HG02973 (cell line): Measurements from ENCODE around the gene CCNB1IP1.
"Not testable (repeated sequence)": the region's sequence is repeated elsewhere in the genome, so short reads cannot be mapped to it uniquely, and the experiment has no call there.

ENCODE experiments used
- ATAC-seq: cut with Tn5 transposase; IDR thresholded peaks from one replicate; pipeline ENCODE4 v1.9.1; 2021; ENCODE audit warnings: moderate library complexity; ENCODE audit not compliant: unreplicated experiment

CCNB1IP1 gene

DNA sequence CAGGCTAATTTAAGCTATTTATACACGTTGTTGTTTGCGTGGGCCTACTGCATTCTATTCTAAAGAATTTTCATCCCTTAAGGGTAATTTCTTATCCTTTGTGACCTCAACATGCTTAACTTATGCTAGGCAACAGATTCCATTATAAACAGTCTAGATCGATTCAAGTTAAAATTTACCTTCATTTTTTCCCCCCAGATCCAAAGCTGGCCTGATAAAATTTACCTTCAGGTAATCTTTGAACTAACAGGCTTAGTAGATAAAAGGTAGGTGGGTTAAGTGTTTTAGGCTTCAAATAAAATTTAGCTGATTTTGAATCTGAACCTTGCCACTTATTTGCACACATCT lies 389 bp upstream of the CCNB1IP1 start:
- ATAC-seq = no peak

GRCh38 chr14:20332431-20332787 lies 670 bp downstream of the CCNB1IP1 start:
- ATAC-seq = no peak

- ATAC-seq = no peak
Observed at GRCh38 chr14:20331053-20331613, 1.9 kb downstream of the CCNB1IP1 start.

GRCh38 chr14:20329355-20329754 lies 3.7 kb downstream of the CCNB1IP1 start:
- no peak for ATAC-seq

DNA sequence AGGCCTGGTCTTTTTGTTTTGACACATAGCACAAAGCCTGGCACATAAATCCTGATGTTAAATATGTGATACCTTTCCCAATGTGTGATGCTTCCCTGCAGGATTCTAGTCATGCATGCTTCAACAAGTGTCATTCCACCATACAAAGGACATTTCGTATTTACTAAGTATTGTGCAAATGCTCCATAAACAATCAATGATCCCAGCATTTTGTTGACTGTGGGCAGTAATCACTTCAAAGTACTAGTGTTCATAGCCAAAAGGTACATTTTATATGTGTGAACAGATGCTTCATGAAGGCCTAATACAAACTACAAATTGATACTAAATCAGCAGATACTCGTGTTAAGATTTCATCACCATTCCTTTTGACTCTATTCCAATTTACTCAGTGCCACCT lies 4.4 kb downstream of the CCNB1IP1 start:
- ATAC-seq = no peak

DNA sequence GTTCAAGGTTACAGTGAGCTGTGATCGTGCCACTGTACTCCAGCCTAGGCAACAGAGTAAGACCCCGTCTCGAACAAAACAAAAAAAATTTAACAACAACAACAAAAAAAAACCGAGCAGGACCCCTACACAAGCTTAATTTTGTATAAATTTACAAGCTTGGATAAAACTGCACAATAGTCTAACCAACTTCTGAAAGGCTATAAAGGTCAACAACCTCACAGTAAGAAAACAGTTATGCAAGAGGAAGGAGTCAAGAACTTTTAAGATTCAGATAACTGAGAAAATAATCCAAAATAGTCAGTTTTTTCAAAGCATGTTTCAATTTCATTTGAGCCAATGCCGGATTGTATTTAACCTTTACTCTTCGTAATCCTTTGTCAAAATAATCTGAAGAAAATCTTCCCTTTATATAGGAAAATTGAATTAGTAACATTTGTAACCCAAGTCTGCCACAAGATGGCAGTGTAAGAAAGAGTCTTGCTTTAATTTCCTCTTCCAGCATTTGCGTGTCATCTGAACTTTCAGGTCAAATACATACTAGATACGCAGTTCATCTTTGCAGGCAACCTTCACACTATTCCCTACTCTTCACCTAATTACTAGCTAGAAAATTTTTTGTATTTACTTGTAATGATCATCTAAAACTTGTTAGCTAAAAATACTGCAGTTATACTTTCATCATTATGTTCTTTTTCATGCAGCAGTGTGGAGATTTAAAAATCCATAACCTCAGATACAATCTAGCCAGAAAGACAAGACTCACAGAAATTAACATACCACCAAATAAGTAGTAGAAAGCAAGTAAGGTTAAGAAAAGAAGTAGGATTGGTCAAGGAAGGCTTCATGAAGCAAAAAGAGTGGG lies 5.8 kb downstream of the CCNB1IP1 start:
- peak; percentile 55 for ATAC-seq

DNA sequence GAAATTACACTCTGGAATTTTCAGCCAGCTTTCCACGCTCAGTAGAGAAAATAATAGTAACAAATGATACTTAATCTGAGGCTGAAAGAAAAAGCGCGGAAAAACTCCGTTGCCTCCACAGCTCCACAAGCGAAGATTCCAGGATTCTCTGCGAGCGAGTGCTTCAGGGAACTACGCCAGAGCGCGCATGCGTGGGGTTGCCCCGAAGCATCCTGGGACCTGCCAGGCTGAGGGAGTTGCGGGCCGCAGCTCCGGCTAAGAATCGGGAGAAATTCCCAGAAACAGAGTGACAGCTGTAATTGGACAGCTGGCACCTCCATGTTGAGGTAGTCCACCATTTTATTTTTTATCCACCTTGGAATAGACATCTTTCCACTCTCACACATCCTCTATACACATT lies 15.4 kb downstream of the CCNB1IP1 start:
- ATAC-seq = no peak

- ATAC-seq = no peak
Observed at GRCh38 chr14:20314026-20314425, 19.1 kb downstream of the CCNB1IP1 start.

DNA sequence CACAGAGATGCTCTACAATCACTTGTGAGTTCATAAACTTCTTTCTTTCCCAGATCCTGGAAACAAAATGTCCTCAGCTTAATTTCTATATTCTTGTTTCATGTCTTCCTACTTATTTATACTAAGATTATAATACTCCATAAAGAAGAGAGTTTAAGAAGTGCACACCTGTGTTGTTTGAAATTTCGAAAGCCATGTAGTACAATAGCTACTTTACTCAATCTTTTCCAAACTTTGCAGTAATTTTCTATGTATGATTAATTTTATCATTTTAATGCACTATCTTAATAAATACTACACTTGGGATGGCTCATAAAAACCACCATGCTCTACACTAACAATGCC lies 27.0 kb downstream of the CCNB1IP1 start:
- no peak for ATAC-seq

- ATAC-seq = peak; percentile 89
Observed at GRCh38 chr14:20305265-20306078, 27.6 kb downstream of the CCNB1IP1 start, which contains the start of gene TTC5. TTC5 (minus strand) TSS chr14:20305951; CDS start chr14:20305937, 14 bp downstream.

GRCh38 chr14:20302042-20302755 lies 30.9 kb downstream of the CCNB1IP1 start:
- no peak for ATAC-seq

DNA sequence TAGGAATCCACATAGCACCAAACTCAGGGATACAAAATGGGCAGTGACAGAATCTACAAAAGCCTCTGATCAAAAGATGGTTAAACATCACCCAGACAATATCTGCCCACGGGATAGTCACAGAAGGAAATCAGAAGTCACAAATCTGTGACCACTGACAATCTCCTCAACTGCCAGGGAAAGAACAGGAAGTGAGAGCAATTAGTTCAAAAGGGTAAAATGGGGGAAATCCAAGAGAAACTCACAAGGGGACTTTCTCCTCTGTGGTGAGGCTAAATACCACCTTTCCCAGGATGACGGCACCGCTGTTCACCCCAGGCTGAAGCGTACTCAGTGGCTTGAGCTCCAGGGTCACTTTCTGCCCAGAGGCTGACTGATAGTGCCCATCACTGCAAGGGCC lies 38.0 kb downstream of the CCNB1IP1 start:
- ATAC-seq = peak; percentile 84

DNA sequence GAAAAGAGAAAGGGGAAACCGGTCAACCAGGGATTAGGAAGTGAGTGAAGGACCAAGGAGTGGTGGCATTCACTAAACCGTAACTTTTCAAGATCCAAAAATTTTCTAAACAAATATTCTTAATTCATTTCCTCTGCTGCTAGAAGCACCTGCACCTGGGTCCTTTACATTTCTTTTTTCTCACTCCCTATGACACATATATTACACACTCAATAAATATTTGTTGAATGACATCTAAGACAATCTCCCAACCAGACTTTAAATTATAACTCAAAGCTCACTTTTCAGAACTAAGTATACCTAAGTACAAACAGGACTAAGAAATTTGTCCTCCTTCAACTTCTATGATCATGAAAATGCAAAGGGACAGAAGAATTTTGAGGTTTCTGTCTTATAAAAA lies 38.4 kb downstream of the CCNB1IP1 start:
- ATAC-seq = no peak

GRCh38 chr14:20281998-20282397 lies 51.1 kb downstream of the CCNB1IP1 start:
- not testable (repeated sequence) for ATAC-seq

DNA sequence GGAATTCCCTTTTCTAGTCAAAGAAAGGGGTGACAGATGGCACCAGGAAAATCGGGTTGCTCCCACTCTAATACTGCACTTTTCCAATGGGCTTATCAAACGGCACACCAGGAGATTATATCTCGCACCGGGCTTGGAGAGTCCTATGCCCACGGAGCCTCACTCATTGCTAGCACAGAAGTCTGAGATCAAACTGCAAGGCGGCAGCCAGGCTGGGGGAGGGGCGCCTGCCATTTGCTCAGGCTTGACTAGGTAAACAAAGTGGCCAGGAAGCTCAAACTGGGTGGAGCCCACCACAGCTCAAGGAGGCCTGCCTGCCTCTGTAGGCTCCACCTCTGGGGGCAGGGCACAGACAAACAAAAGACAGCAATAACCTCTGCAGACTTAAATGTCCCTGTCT lies 52.8 kb downstream of the CCNB1IP1 start:
- ATAC-seq = not testable (repeated sequence)

DNA sequence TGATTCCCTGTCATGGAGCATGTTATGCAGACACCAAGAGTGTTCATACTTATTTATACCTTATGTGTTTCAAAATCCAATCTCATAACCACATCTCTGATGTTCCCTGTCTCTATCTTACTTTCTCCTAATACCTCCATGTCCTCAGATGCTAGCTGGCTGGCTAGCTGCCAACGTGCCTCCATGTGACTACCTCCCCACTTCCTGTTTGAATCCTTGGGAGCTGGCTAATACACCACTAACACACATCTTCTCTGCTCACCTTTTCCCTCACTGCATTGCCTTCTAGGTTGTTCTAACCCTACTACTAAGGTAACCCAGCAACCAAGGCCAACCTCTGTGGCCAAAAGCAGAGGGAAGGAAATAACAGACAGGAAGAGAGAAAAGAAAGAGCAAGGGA lies 54.7 kb downstream of the CCNB1IP1 start:
- no peak for ATAC-seq

DNA sequence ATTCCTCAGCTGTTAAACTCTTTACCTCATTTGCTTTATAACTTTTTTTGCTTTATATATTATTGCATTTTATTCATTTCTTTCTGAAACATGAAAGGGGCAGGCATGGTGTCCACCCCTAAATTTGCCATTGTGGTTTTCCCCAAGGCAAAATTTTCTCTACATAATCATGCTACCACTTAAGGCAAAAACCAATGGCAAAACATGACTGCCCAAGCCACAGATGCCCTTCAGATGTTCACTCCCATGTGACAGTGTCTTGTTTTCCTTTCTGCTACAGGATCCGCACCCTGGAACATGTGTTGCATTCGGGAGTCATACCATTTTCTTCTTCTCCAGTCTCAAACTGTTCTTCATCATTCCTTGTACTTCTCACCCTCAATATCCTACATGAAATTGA lies 55.7 kb downstream of the CCNB1IP1 start:
- ATAC-seq = no peak

DNA sequence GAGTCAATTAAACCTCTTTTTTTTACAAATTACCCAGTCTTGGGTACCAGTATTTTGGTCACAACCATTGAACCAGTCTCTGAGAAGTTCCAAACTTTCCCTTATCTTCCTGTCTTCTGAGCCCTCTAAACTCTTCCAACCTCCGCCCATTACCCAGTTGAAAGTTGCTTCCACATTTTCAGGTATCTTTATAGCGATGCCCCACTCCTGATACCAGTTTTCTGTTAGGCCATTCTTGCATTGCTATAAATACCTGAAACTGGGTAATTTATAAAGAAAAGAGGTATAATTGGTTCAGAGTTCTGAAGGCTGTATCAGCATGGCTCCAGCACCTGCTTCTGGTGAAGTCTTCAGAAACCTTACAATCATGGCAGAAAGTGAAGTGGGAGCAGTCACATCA lies 59.0 kb downstream of the CCNB1IP1 start:
- no peak for ATAC-seq

DNA sequence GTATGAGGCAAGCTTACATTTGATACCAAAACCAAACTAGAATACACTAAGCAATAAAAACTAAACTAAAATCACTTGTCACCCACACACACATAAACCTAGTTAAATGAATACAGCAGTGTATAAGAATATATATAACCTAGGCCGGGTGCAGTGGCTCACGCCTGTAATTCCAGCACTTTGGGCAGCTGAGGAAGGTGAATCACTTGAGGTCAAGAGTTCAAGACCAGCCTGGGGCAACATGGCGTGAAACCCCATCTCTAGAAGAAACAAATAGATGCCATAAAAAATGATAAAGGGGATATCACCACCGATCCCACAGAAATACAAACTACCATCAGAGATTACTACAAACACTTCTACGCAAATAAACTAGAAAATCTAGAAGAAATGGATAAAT lies 68.7 kb downstream of the CCNB1IP1 start:
- ATAC-seq = not testable (repeated sequence)

- no peak for ATAC-seq
Observed at GRCh38 chr14:20262642-20263128, 70.4 kb downstream of the CCNB1IP1 start.
